ENCODE data around the gene TTLL10.

DNA sequence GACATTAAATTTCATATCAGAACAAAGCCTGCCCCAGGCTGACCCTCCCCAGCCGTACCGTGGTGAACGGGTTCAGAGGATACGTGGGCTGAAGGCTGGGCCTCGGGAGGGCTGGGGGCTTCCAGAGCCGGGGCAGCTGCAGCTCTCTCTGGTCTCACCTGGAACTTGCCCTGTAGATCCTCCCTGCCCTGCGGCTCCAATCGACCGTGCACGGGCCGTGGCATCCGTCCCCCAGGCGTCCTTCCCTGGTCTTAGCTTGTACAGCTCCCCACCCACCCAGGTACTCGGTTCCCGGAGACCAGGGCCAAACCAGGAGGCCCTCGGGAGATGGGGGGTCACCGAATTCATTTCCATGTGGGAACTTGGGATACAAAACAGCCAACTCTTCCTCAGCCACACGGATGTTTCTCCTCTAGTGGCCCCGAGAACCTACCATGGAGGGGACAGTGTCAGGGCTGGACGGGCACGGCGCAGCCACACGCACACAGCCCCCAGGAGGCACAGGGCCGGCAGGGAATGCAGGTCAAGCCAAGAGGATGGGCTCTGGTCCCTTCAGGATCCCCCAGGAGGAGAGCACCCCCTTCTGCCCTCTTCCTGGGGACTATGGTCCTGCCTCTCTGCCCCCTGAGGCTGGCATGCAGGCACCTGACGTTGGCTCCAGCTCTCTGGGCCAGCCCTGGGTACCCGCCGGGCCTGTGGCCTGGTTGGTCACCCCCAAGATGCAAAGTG, 61.5 kb downstream of the TTLL10 start:
- TF ChIP-seq, protein P1, sequence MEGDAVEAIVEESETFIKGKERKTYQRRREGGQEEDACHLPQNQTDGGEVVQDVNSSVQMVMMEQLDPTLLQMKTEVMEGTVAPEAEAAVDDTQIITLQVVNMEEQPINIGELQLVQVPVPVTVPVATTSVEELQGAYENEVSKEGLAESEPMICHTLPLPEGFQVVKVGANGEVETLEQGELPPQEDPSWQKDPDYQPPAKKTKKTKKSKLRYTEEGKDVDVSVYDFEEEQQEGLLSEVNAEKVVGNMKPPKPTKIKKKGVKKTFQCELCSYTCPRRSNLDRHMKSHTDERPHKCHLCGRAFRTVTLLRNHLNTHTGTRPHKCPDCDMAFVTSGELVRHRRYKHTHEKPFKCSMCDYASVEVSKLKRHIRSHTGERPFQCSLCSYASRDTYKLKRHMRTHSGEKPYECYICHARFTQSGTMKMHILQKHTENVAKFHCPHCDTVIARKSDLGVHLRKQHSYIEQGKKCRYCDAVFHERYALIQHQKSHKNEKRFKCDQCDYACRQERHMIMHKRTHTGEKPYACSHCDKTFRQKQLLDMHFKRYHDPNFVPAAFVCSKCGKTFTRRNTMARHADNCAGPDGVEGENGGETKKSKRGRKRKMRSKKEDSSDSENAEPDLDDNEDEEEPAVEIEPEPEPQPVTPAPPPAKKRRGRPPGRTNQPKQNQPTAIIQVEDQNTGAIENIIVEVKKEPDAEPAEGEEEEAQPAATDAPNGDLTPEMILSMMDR (IDR thresholded peaks at IDR 0.05), result no peak
- no peak for TF ChIP-seq POLR2A (IDR thresholded peaks at IDR 0.05)
